Body of pancreas (tissue), 4 donors: ENCODE results near the gene RGS17.

Experiments
- POLR2A ChIP-seq, 3 donors: fragments of 450-650 bp; IDR thresholded peaks; one replicate each; pipeline ENCODE4 v1.6.1; 2016; ENCODE audit warnings: antibody characterized with exemption in 3 of 3, mild to moderate bottlenecking in 2 of 3
- TF ChIP-seq, protein P1 (sequence below), 7 experiments: fragments of 450-650 bp in 4 of 7; fragments of 200-600 bp in 3 of 7; sonication (generic) in 3 of 7; IDR thresholded peaks; one replicate each; pipeline ENCODE4 v1.5.1; 2016 to 2019; ENCODE audit warnings: antibody characterized with exemption in 7 of 7

DNA sequence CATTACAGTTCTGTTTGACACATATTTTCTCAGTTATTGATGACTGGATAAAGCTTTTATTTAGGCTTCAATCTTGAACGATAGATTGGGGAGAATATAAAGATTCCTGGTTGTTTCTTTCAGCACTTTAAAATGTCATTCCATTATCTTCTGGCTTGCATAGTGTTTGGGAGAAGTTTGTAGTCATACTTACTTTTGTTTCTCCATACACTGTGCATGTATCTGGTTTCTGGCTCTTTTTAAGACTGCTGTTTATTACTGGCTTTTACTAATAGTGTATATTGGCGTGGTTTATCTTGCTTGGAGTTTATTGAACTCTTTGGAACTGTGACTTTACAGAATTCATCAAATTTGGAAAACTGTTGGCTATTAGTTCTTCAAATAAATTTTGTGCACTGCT lies 49.2 kb downstream of the RGS17 start:
- no peak for TF ChIP-seq POLR2A (IDR thresholded peaks at IDR 0.05)
- TF ChIP-seq, protein P1, sequence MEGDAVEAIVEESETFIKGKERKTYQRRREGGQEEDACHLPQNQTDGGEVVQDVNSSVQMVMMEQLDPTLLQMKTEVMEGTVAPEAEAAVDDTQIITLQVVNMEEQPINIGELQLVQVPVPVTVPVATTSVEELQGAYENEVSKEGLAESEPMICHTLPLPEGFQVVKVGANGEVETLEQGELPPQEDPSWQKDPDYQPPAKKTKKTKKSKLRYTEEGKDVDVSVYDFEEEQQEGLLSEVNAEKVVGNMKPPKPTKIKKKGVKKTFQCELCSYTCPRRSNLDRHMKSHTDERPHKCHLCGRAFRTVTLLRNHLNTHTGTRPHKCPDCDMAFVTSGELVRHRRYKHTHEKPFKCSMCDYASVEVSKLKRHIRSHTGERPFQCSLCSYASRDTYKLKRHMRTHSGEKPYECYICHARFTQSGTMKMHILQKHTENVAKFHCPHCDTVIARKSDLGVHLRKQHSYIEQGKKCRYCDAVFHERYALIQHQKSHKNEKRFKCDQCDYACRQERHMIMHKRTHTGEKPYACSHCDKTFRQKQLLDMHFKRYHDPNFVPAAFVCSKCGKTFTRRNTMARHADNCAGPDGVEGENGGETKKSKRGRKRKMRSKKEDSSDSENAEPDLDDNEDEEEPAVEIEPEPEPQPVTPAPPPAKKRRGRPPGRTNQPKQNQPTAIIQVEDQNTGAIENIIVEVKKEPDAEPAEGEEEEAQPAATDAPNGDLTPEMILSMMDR (IDR thresholded peaks at IDR 0.05), result no peak
